Measurements from ENCODE around the gene WDR76. TPM values are rescaled to one million over a fixed set of nuclear protein-coding genes. Genes with fewer than 3 reads are reported as not detected.

Gene WDR76
- polyA plus RNA-seq, 2 of the 4 experiments (the other 2 are of a cell fraction): 12.1 to 17.5 TPM

- CTCF ChIA-PET: no interaction called here
- no peak for DNase-seq (ENCODE audit: low read depth in 1 of 2, low spot score in 1 of 2)
- TF ChIP-seq PHF8 (IDR thresholded peaks at IDR 0.05; ENCODE audit: borderline replicate concordance, low read depth): no peak
- no peak for TF ChIP-seq MYC (IDR thresholded peaks at IDR 0.05; ENCODE audit: borderline replicate concordance, low read length)
- TF ChIP-seq CBX8 (IDR thresholded peaks at IDR 0.05): no peak
- TF ChIP-seq EP300 (IDR thresholded peaks at IDR 0.05): no peak
- TF ChIP-seq MAFK (IDR thresholded peaks at IDR 0.05; ENCODE audit: partially characterized antibody): no peak
- Histone ChIP-seq H3K9me3 (no peaks in the 10 kb centered on the region), H3K4me1 (peaks cover 23% of the 10 kb centered on the region; the same call in 2 of the 3 replicates), H3K4me2 (peak overlapping the region; percentile 26; the same call in 1 of the 3 replicates), H3K4me3 (no peak overlapping the region), H3K27ac (peak overlapping the region; percentile 89 to 90; a peak in 4 of 6 replicates)
- WGBS (ENCODE audit: missing lambda C conversion rate): 88% methylated on average over 16 of the region's 16 CpGs
- POLR2A ChIA-PET: interaction anchor here (0.5 to 1.5 kb wide), 2 partner anchors 22 to 313 kb away, joined by 3 to 4 read pairs; partner anchors contain the start of gene ELL3
- FAIRE-seq: no peak
- peak; percentile 6 to 14; a peak in 2 of 6 replicates for ATAC-seq
Measured at GRCh38 chr15:43799209-43799944, 27.4 kb upstream of the WDR76 start.

GRCh38 chr15:43799945-43800285, 26.9 kb upstream of the WDR76 start, which contains the start of gene SERINC4:
TSS of gene SERINC4 (minus strand) at chr15:43800220. CDS start at chr15:43799986, 234 bp downstream.
- CTCF ChIA-PET: no interaction called here
- Histone ChIP-seq H3K4me1 (peaks cover 20% of the 10 kb centered on the region; the same call in 2 of the 3 replicates), H3K27ac (peak within 1 kb of the TSS; percentile 89 to 90), H3K4me3 (peak within 1 kb of the TSS; percentile 89), H3K4me2 (peak within 1 kb of the TSS; percentile 82), H3K9me3 (no peaks in the 10 kb centered on the region)
- POLR2A ChIA-PET: interaction anchor here (0.5 to 1.5 kb wide), 6 partner anchors 8 to 313 kb away, joined by 3 to 7 read pairs (median 4); partner anchors contain the start of genes ELL3, MFAP1 and SERF2
- 97% methylated on average over 6 of the region's 8 CpGs for WGBS (ENCODE audit: missing lambda C conversion rate)
- no peak for DNase-seq (ENCODE audit: low read depth in 1 of 2, low spot score in 1 of 2)
- no peak for TF ChIP-seq FOSL2 (IDR thresholded peaks at IDR 0.05)
- no peak for TF ChIP-seq FOSL2 (CRISPR knock-in tag; IDR thresholded peaks at IDR 0.05)
- 0 out of 6 replicates have a peak, but pooled peaks of 1 of the 2 experiments have one; percentile 1 for ATAC-seq
- FAIRE-seq: no peak

GRCh38 chr15:43800286-43801141, 26.3 kb upstream of the WDR76 start, which contains the start of gene HYPK:
TSS of gene HYPK (plus strand) at chr15:43800599. CDS start at chr15:43800623, 24 bp downstream.
- POLR2A ChIA-PET: interaction anchor here (0.7 to 1.5 kb wide), 6 partner anchors 8 to 736 kb away, joined by 3 to 7 read pairs (median 4); partner anchors contain the start of genes EIF3J, ELL3, MFAP1 and SERF2
- TF ChIP-seq HMGXB4 (CRISPR knock-in tag; IDR thresholded peaks at IDR 0.05; ENCODE audit: borderline replicate concordance): no peak
- TF ChIP-seq KDM5A (IDR thresholded peaks at IDR 0.05): peak; percentile 49; the same call in 1 of the 2 replicates
- peak; percentile 68 for TF ChIP-seq MAX (IDR thresholded peaks at IDR 0.05)
- no peak for TF ChIP-seq USF2 (IDR thresholded peaks at IDR 0.05)
- no peak for TF ChIP-seq EP300 (IDR thresholded peaks at IDR 0.05)
- TF ChIP-seq HDAC2 (IDR thresholded peaks at IDR 0.05): no peak
- no peak for TF ChIP-seq TFCP2L1 (CRISPR knock-in tag; IDR thresholded peaks at IDR 0.05)
- TF ChIP-seq EHMT2 (IDR thresholded peaks at IDR 0.05; ENCODE audit: low read depth): no peak
- no peak for TF ChIP-seq HOXB13 (CRISPR knock-in tag; IDR thresholded peaks at IDR 0.05; ENCODE audit: low read depth)
- TF ChIP-seq CBX2 (IDR thresholded peaks at IDR 0.05; ENCODE audit: borderline replicate concordance, low read depth): no peak
- TF ChIP-seq MAZ (IDR thresholded peaks at IDR 0.05; ENCODE audit: borderline replicate concordance, low read depth, low read length): no peak
- TF ChIP-seq ATOH8 (CRISPR knock-in tag; IDR thresholded peaks at IDR 0.05; ENCODE audit: low read depth): no peak
- no peak for TF ChIP-seq CHD4 (IDR thresholded peaks at IDR 0.05; ENCODE audit: borderline replicate concordance)
- TF ChIP-seq HOXA7 (CRISPR knock-in tag; IDR thresholded peaks at IDR 0.05): peak; percentile 32; the same call in 1 of the 2 replicates
- TF ChIP-seq RFX5 (IDR thresholded peaks at IDR 0.05): no peak
- TF ChIP-seq BCL3 (IDR thresholded peaks at IDR 0.05): peak; percentile 45; the same call in 1 of the 3 replicates
- TF ChIP-seq JUN (IDR thresholded peaks at IDR 0.05): peak in 1 of 2 experiments; percentile 76; a peak in 2 of 5 replicates
- TF ChIP-seq TP53 (CRISPR knock-in tag; IDR thresholded peaks at IDR 0.05): no peak
- no peak for TF ChIP-seq JUNB (IDR thresholded peaks at IDR 0.05)

More at GRCh38 chr15:43800286-43801141, 26.3 kb upstream of the WDR76 start, which contains the start of gene HYPK:
- CTCF ChIA-PET: interaction anchor here (0.9 kb wide), 1 partner anchor 21 kb away, joined by 3 read pairs; no protein-coding TSS in a partner anchor
- FAIRE-seq (no peak), DNase-seq (ENCODE audit: low read depth in 1 of 2, low spot score in 1 of 2) (peak; percentile 63 to 79), ATAC-seq (peak; percentile 92)
- peak within 1 kb of the TSS; percentile 89 to 90 for H3K27ac ChIP-seq
- peak within 1 kb of the TSS; percentile 89 for H3K4me3 ChIP-seq
- no peaks in the 10 kb centered on the region for H3K9me3 ChIP-seq
- WGBS (ENCODE audit: missing lambda C conversion rate): 11% methylated on average over 42 of the region's 44 CpGs
- peaks cover 20% of the 10 kb centered on the region; the same call in 2 of the 3 replicates for H3K4me1 ChIP-seq
- peak within 1 kb of the TSS; percentile 82 for H3K4me2 ChIP-seq

Data from A549 (cell line).